GM12878 (cell line): ENCODE results near the gene SLC9B1. TPM values are rescaled to one million over a fixed set of nuclear protein-coding genes. Genes with fewer than 3 reads are reported as not detected.
A peak's percentile ranks its signal among the peaks of the same experiment; 100 is the strongest.

Experiments
- BCL11A ChIP-seq: IDR thresholded peaks from 2 replicates; pipeline ENCODE4 v1.6.1; 2011; ENCODE audit warnings: low read depth, low read length
- CBX5 ChIP-seq: sonication (generic); IDR thresholded peaks from 2 replicates; pipeline ENCODE4 v1.6.1; 2016; ENCODE audit warnings: low read depth, moderate library complexity, mild to moderate bottlenecking, inconsistent platforms
- CREB1 ChIP-seq: IDR thresholded peaks from 2 replicates; pipeline ENCODE4 v1.6.1; 2012; ENCODE audit warnings: low read depth, mild to moderate bottlenecking, inconsistent platforms
- DPF2 ChIP-seq: fragments of 450-650 bp; IDR thresholded peaks from 2 replicates; pipeline ENCODE4 v1.6.1; 2017; ENCODE audit warnings: mild to moderate bottlenecking
- KLF5 ChIP-seq: fragments of 450-650 bp; IDR thresholded peaks from 2 replicates; pipeline ENCODE4 v1.6.1; 2014; ENCODE audit warnings: mild to moderate bottlenecking; ENCODE audit not compliant: partially characterized antibody
- MXI1 ChIP-seq: fragments of 150-350 bp; IDR thresholded peaks from 2 replicates; pipeline ENCODE4 v1.6.1; 2011; ENCODE audit warnings: low read depth, mild to moderate bottlenecking, inconsistent platforms, low read length, improper control_type of control experiment
- NBN ChIP-seq: fragments of 450-650 bp; IDR thresholded peaks from 2 replicates; pipeline ENCODE4 v1.6.1; 2016
- RFX5 ChIP-seq: IDR thresholded peaks from 2 replicates; pipeline ENCODE4 v1.6.1; 2011; ENCODE audit warnings: low read depth, low read length, improper control_type of control experiment
- STAT1 ChIP-seq: fragments of 450-650 bp; conservative IDR thresholded peaks from 2 replicates; pipeline ENCODE4 v1.6.1; 2014; ENCODE audit warnings: antibody characterized with exemption, mild to moderate bottlenecking
- WRNIP1 ChIP-seq: IDR thresholded peaks from 2 replicates; pipeline ENCODE4 v1.6.1; 2011; ENCODE audit warnings: low read depth, low read length, improper control_type of control experiment, borderline replicate concordance
- ZNF274 ChIP-seq: IDR thresholded peaks from one replicate; pipeline ENCODE4 v1.8.0; 2011; ENCODE audit not compliant: insufficient read length, insufficient read depth
- polyA plus RNA-seq, 11 experiments: library from polyadenylated mRNA; depleted of rRNA in 4 of 11; unstranded in 6 of 11; stranded (reverse) in 5 of 11; fragments of >200 nt; fragmentation: Nextera tagmentation in 4 of 11; fragmentation: Illumina TruSeq in 1 of 11; extraction: Ambion mirVana in 4 of 11; extraction: Trizol in 1 of 11; gene quantifications; 1 replicate in 1 of 11; 2 replicates in 10 of 11; pipeline versions ENCODE4 v1.2.1 to v1.2.3, GENCODE V29; 2011 to 2016; ENCODE audit warnings: inconsistent platforms in 2 of 11, missing spikeins in 2 of 11, low read depth in 1 of 11
- total RNA-seq, 4 experiments: library from RNA; depleted of rRNA in 3 of 4; stranded (reverse); fragments of >200 nt in 3 of 4; fragmentation: Illumina TruSeq in 1 of 4; extraction: Trizol in 1 of 4; gene quantifications; 2 replicates each; pipeline versions ENCODE4 v1.2.1 to v1.2.3, GENCODE V29; 2013 to 2021
- TF ChIP-seq, protein P1 (sequence below): fragments of 450-650 bp; IDR thresholded peaks from 2 replicates; pipeline ENCODE4 v1.6.1; 2017; ENCODE audit warnings: mild to moderate bottlenecking, moderate library complexity
- TF ChIP-seq, protein P2 (sequence below): fragments of 450-650 bp; formaldehyde crosslinking; IDR thresholded peaks from 2 replicates; pipeline ENCODE4 v1.5.0; 2022; ENCODE audit warnings: mild to moderate bottlenecking, missing genetic modification characterization
- TF ChIP-seq, protein P3 (sequence below): fragments of 450-650 bp; formaldehyde crosslinking; IDR thresholded peaks from 2 replicates; pipeline ENCODE4 v1.4.0; 2022; ENCODE audit warnings: mild to moderate bottlenecking, moderate library complexity
- TF ChIP-seq, protein P4 (sequence below): IDR thresholded peaks from 2 replicates; pipeline ENCODE4 v1.6.1; 2012; ENCODE audit warnings: low read depth, low read length, improper control_type of control experiment

The SLC9B1 gene
- total and polyA plus RNA-seq, 10 of the 15 experiments (the other 5 are each of a cell fraction or from before 2014, with no cell fraction given) = 1.0 to 3.5 (median 1.8) TPM

DNA sequence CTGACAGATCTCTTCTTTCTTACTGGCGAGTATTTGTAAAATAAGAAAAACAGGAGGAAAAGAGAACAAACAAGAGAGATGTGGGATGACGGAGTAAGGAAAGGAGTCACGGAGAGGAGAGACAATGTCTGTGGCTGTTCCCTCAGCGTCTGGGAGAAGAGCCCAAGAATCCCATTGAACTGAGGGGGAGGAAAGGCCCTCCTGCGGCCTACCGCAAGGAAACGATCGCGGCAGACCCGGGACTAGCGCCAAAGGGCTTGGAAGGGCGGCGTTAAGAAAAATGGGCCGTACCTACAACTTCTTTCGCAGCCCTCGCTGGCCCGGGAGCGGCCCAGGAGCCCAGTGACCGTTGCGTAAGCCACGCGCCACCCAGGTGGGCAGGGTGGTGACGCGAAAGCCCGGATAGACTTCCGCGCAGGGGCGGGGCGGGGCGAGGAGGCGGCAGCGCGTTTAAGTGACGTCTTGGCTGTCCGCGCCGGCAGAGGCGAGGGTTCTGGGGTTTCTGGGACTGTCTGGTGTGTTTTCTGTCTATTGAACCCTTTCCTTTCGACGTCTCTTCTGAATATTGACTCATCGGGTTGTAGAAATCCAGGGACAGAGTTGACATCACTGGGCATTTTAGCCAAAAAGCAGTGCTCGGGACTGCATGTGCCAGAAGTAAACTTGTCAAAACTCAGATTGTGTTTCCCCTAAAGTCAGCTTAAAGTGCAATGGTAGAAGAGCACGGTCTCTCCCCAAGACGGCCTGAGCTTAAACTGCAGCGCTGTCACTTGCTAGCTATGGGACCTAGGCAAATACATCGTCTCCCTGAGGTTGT, at the start of gene SLC9B1 (continued):
- TF ChIP-seq RFX5 (peak; percentile 75; the same call in 1 of the 2 replicates), STAT1 (peak; percentile 77; the same call in 1 of the 2 replicates), CBX5 (peak; percentile 80), MXI1 (peak; percentile 88), WRNIP1 (0 out of 2 replicates have a peak, but pooled peaks have one; percentile 57), NBN (peak; percentile 90), CREB1 (peak; percentile 99), KLF5 (peak; percentile 83), ZNF274 (no peak), DPF2 (peak; percentile 68), BCL11A (no peak)
- TF ChIP-seq, protein P1, sequence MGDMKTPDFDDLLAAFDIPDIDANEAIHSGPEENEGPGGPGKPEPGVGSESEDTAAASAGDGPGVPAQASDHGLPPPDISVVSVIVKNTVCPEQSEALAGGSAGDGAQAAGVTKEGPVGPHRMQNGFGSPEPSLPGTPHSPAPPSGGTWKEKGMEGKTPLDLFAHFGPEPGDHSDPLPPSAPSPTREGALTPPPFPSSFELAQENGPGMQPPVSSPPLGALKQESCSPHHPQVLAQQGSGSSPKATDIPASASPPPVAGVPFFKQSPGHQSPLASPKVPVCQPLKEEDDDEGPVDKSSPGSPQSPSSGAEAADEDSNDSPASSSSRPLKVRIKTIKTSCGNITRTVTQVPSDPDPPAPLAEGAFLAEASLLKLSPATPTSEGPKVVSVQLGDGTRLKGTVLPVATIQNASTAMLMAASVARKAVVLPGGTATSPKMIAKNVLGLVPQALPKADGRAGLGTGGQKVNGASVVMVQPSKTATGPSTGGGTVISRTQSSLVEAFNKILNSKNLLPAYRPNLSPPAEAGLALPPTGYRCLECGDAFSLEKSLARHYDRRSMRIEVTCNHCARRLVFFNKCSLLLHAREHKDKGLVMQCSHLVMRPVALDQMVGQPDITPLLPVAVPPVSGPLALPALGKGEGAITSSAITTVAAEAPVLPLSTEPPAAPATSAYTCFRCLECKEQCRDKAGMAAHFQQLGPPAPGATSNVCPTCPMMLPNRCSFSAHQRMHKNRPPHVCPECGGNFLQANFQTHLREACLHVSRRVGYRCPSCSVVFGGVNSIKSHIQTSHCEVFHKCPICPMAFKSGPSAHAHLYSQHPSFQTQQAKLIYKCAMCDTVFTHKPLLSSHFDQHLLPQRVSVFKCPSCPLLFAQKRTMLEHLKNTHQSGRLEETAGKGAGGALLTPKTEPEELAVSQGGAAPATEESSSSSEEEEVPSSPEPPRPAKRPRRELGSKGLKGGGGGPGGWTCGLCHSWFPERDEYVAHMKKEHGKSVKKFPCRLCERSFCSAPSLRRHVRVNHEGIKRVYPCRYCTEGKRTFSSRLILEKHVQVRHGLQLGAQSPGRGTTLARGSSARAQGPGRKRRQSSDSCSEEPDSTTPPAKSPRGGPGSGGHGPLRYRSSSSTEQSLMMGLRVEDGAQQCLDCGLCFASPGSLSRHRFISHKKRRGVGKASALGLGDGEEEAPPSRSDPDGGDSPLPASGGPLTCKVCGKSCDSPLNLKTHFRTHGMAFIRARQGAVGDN = peak; percentile 85
- TF ChIP-seq, protein P2, sequence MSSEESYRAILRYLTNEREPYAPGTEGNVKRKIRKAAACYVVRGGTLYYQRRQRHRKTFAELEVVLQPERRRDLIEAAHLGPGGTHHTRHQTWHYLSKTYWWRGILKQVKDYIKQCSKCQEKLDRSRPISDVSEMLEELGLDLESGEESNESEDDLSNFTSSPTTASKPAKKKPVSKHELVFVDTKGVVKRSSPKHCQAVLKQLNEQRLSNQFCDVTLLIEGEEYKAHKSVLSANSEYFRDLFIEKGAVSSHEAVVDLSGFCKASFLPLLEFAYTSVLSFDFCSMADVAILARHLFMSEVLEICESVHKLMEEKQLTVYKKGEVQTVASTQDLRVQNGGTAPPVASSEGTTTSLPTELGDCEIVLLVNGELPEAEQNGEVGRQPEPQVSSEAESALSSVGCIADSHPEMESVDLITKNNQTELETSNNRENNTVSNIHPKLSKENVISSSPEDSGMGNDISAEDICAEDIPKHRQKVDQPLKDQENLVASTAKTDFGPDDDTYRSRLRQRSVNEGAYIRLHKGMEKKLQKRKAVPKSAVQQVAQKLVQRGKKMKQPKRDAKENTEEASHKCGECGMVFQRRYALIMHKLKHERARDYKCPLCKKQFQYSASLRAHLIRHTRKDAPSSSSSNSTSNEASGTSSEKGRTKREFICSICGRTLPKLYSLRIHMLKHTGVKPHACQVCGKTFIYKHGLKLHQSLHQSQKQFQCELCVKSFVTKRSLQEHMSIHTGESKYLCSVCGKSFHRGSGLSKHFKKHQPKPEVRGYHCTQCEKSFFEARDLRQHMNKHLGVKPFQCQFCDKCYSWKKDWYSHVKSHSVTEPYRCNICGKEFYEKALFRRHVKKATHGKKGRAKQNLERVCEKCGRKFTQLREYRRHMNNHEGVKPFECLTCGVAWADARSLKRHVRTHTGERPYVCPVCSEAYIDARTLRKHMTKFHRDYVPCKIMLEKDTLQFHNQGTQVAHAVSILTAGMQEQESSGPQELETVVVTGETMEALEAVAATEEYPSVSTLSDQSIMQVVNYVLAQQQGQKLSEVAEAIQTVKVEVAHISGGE (CRISPR knock-in tag) = no peak
- TF ChIP-seq, protein P3, sequence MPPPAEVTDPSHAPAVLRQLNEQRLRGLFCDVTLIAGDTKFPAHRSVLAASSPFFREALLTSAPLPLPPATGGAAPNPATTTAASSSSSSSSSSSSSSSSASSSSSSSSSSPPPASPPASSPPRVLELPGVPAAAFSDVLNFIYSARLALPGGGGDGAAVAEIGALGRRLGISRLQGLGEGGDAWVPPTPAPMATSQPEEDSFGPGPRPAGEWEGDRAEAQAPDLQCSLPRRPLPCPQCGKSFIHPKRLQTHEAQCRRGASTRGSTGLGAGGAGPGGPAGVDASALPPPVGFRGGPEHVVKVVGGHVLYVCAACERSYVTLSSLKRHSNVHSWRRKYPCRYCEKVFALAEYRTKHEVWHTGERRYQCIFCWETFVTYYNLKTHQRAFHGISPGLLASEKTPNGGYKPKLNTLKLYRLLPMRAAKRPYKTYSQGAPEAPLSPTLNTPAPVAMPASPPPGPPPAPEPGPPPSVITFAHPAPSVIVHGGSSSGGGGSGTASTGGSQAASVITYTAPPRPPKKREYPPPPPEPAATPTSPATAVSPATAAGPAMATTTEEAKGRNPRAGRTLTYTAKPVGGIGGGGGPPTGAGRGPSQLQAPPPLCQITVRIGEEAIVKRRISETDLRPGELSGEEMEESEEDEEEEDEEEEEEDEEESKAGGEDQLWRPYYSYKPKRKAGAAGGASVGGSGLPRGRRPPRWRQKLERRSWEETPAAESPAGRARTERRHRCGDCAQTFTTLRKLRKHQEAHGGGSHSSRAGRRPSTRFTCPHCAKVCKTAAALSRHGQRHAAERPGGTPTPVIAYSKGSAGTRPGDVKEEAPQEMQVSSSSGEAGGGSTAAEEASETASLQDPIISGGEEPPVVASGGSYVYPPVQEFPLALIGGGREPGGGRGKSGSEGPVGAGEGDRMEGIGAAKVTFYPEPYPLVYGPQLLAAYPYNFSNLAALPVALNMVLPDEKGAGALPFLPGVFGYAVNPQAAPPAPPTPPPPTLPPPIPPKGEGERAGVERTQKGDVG = no peak
- TF ChIP-seq, protein P4, sequence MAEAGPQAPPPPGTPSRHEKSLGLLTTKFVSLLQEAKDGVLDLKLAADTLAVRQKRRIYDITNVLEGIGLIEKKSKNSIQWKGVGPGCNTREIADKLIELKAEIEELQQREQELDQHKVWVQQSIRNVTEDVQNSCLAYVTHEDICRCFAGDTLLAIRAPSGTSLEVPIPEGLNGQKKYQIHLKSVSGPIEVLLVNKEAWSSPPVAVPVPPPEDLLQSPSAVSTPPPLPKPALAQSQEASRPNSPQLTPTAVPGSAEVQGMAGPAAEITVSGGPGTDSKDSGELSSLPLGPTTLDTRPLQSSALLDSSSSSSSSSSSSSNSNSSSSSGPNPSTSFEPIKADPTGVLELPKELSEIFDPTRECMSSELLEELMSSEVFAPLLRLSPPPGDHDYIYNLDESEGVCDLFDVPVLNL = no peak
